PFSK-1 (cell line): ENCODE data around the gene KRT6B.

Experiments
- FOXP2 ChIP-seq: optimal IDR thresholded peaks from 2 replicates; pipeline ENCODE3; 2011; ENCODE audit warnings: borderline replicate concordance, control low read depth, inconsistent platforms; ENCODE audit not compliant: insufficient read depth; ENCODE audit errors: extremely low read length, extremely low read depth
- POLR2AphosphoS5 ChIP-seq: IDR thresholded peaks from 2 replicates; pipeline ENCODE4 v1.6.1; 2012; ENCODE audit warnings: low read depth, mild to moderate bottlenecking, control low read depth, low read length, moderate library complexity
- REST ChIP-seq, 2 experiments: IDR thresholded peaks; 2 replicates each; pipeline versions ENCODE4 v1.6.1 to v1.8.0; 2011 to 2012; ENCODE audit warnings: low read depth in 2 of 2, low read length in 2 of 2, control low read depth in 1 of 2, inconsistent platforms in 1 of 2, mild to moderate bottlenecking in 1 of 2, moderate library complexity in 1 of 2; ENCODE audit not compliant: insufficient read depth in 1 of 2
- SIN3A ChIP-seq: IDR thresholded peaks from 2 replicates; pipeline ENCODE4 v1.6.1; 2012; ENCODE audit warnings: mild to moderate bottlenecking, low read length, moderate library complexity, borderline replicate concordance; ENCODE audit not compliant: insufficient read depth
- TAF1 ChIP-seq: IDR thresholded peaks from 2 replicates; pipeline ENCODE4 v1.6.1; 2012; ENCODE audit warnings: low read length, control low read depth, borderline replicate concordance; ENCODE audit not compliant: insufficient read depth

DNA sequence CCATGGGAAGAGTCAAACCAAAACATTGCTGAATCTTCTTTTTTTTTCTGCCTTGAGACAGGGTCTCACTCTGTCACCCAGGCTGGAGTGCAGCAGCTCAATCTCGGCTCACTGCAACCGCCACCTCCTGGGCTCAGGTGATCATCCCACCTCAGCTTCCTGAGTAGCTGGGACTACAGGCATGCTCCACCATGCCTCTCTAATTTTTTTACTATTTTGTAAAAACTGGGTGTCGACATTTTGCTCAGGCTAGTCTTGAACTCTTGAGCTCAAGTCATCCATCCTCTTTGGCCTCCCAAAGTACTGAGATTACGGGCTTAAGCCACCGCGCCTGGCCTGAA is 16.3 kb downstream of the KRT6B start:
- no peak for TF ChIP-seq TAF1
- no peak for TF ChIP-seq POLR2AphosphoS5
- TF ChIP-seq REST (IDR thresholded peaks at IDR 0.05; ENCODE audit: insufficient read depth in 1 of 2, low read depth in 2 of 2, low read length in 2 of 2) = no peak
- no peak for TF ChIP-seq SIN3A
- no peak for TF ChIP-seq FOXP2
